A549 (cell line): Measurements from ENCODE around the gene NDUFA8.

Source experiments
- ESRRA ChIP-seq: fragments of 150-350 bp; IDR thresholded peaks from 2 replicates; pipeline ENCODE4 v1.6.1; 2014; ENCODE audit warnings: mild to moderate bottlenecking, low read length, borderline replicate concordance
- POLR2A ChIP-seq: IDR thresholded peaks from 2 replicates; pipeline ENCODE4 v1.6.1; 2012; ENCODE audit warnings: mild to moderate bottlenecking, low read length
- TF ChIP-seq, protein P1 (sequence below): fragments of >200 bp; sonication (Bioruptor Twin); formaldehyde crosslinking; IDR thresholded peaks from 3 replicates; pipeline ENCODE4 v1.5.1; 2016
- TF ChIP-seq, protein P2 (sequence below): fragments of 450-650 bp; IDR thresholded peaks from 2 replicates; pipeline ENCODE4 v1.6.1; 2014; ENCODE audit warnings: antibody characterized with exemption
- TF ChIP-seq, protein P3 (sequence below): IDR thresholded peaks from 2 replicates; pipeline ENCODE4 v1.6.1; 2012
- TF ChIP-seq, protein P4 (sequence below): IDR thresholded peaks from 2 replicates; pipeline ENCODE4 v1.6.1; 2012

DNA sequence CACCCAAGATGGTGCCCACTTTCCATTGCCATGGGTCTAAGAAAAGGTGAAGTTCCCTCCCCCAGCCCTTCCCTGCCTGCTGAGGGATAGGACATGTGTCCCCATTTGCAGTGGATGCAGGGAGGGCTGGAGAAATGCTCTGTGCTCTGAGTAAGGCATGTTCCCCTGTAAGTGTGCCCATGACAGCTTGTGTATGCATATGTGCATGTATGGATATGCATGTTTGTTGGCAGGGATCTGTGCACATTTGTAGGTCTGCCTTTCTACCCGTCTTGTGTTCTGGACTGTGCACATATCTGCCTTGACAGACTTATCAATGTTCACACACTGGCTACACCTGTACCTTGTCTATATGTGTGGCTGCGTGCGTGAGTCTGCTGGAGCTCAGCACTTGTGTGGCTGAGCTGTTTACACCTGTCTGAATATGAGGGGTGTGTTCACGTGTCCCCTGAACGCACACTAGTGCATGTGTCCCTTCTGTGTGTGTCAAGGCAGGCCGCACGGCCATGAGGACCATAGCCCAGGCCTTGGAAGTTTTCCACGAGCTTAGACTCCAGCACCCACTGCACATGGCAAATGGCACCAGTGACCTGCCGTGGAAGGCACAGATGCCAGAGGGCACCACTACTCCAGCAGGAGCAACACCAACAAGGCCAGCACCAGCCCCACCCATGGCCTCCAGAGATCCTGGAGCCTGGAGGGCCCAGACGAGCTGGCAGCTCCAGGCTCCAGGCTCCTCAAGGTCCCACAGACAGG lies 39.1 kb downstream of the NDUFA8 start:
- TF ChIP-seq, protein P1, sequence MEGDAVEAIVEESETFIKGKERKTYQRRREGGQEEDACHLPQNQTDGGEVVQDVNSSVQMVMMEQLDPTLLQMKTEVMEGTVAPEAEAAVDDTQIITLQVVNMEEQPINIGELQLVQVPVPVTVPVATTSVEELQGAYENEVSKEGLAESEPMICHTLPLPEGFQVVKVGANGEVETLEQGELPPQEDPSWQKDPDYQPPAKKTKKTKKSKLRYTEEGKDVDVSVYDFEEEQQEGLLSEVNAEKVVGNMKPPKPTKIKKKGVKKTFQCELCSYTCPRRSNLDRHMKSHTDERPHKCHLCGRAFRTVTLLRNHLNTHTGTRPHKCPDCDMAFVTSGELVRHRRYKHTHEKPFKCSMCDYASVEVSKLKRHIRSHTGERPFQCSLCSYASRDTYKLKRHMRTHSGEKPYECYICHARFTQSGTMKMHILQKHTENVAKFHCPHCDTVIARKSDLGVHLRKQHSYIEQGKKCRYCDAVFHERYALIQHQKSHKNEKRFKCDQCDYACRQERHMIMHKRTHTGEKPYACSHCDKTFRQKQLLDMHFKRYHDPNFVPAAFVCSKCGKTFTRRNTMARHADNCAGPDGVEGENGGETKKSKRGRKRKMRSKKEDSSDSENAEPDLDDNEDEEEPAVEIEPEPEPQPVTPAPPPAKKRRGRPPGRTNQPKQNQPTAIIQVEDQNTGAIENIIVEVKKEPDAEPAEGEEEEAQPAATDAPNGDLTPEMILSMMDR = no peak
- TF ChIP-seq ESRRA = no peak
- TF ChIP-seq, protein P2, sequence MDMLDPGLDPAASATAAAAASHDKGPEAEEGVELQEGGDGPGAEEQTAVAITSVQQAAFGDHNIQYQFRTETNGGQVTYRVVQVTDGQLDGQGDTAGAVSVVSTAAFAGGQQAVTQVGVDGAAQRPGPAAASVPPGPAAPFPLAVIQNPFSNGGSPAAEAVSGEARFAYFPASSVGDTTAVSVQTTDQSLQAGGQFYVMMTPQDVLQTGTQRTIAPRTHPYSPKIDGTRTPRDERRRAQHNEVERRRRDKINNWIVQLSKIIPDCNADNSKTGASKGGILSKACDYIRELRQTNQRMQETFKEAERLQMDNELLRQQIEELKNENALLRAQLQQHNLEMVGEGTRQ = no peak
- TF ChIP-seq POLR2A = no peak
- TF ChIP-seq, protein P3, sequence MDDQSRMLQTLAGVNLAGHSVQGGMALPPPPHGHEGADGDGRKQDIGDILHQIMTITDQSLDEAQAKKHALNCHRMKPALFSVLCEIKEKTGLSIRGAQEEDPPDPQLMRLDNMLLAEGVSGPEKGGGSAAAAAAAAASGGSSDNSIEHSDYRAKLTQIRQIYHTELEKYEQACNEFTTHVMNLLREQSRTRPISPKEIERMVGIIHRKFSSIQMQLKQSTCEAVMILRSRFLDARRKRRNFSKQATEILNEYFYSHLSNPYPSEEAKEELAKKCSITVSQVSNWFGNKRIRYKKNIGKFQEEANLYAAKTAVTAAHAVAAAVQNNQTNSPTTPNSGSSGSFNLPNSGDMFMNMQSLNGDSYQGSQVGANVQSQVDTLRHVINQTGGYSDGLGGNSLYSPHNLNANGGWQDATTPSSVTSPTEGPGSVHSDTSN = no peak
- TF ChIP-seq, protein P4, sequence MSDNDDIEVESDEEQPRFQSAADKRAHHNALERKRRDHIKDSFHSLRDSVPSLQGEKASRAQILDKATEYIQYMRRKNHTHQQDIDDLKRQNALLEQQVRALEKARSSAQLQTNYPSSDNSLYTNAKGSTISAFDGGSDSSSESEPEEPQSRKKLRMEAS = no peak
